Esophagus muscularis mucosa (tissue), 2 donors: ENCODE data around the gene EIF4G3.

Experiments
- POLR2A ChIP-seq: fragments of 450-650 bp; IDR thresholded peaks from one replicate; pipeline ENCODE4 v1.6.1; 2017; ENCODE audit warnings: antibody characterized with exemption, moderate library complexity, mild to moderate bottlenecking, low read depth
- POLR2AphosphoS5 ChIP-seq, 2 donors: sonication (generic); formaldehyde crosslinking; IDR thresholded peaks; one replicate each; pipeline ENCODE4 v1.6.1; 2017; ENCODE audit warnings: antibody characterized with exemption in 2 of 2

- TF ChIP-seq POLR2A (no peak), POLR2AphosphoS5 (IDR thresholded peaks at IDR 0.05) (no peak)
Measured at GRCh38 chr1:21129407-21129806, 47.3 kb downstream of the EIF4G3 start.
